Parathyroid adenoma (tissue), 2 donors: ENCODE measurements around the gene PNMA6E.
"Not testable (repeated sequence)": the region's sequence is repeated elsewhere in the genome, so short reads cannot be mapped to it uniquely, and the experiment has no call there.

Source experiments
- H2AFZ ChIP-seq: fragments of 300-600 bp; sonication (generic); one replicate; pipeline ENCODE4 v1.7.0; 2017; ENCODE audit warnings: antibody characterized with exemption, mild to moderate bottlenecking
- H3K27ac ChIP-seq: fragments of 300-600 bp; sonication (generic); one replicate; pipeline ENCODE4 v1.7.0; 2017
- H3K27me3 ChIP-seq: fragments of 300-600 bp; sonication (generic); one replicate; pipeline ENCODE4 v1.7.0; 2017; ENCODE audit warnings: low read length; ENCODE audit not compliant: control insufficient read depth, insufficient read depth
- H3K36me3 ChIP-seq: fragments of 300-600 bp; sonication (generic); one replicate; pipeline ENCODE4 v1.7.0; 2017; ENCODE audit warnings: low read length; ENCODE audit not compliant: control insufficient read depth, insufficient read depth
- H3K4me1 ChIP-seq: fragments of 300-600 bp; sonication (generic); one replicate; pipeline ENCODE4 v1.7.0; 2017; ENCODE audit warnings: control low read depth
- H3K4me2 ChIP-seq: fragments of 300-600 bp; sonication (generic); one replicate; pipeline ENCODE4 v1.7.0; 2017; ENCODE audit warnings: low read length
- H3K4me3 ChIP-seq: fragments of 300-600 bp; sonication (generic); one replicate; pipeline ENCODE4 v1.7.0; 2017; ENCODE audit warnings: low read depth, low read length
- H3K79me2 ChIP-seq: fragments of 300-600 bp; sonication (generic); one replicate; pipeline ENCODE4 v1.7.0; 2017; ENCODE audit warnings: control low read depth
- H3K9ac ChIP-seq: fragments of 300-600 bp; sonication (generic); one replicate; pipeline ENCODE4 v1.7.0; 2017; ENCODE audit warnings: mild to moderate bottlenecking
- H3K9me3 ChIP-seq: fragments of 300-600 bp; sonication (generic); one replicate; pipeline ENCODE4 v1.7.0; 2017; ENCODE audit warnings: low read length; ENCODE audit not compliant: control insufficient read depth
- TF ChIP-seq, protein P1 (sequence below): fragments of 300-600 bp; sonication (generic); IDR thresholded peaks from one replicate; pipeline ENCODE4 v1.7.0; 2017; ENCODE audit warnings: antibody characterized with exemption, mild to moderate bottlenecking
- donor health status: primary hyperparathyroidism.

PNMA6E gene

DNA sequence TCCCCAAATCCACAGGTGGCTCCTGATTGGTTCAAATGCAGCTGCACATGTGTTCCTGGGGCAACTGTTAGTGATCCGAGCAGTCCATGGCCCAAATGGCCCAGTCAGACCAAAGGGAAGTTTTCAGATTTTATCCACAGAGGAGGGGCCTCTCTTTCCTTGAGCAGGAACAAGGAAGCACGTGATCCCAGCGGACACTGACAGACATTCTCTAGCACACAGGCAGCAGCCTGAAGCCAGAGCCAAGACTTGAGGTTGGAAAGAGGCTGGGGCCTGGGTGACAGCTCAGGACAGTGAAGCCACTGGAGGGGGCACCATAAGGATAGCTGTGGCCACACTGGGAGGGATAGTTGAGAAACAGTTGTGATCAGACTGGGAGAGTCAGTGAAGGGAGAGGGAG, 6.6 kb upstream of the PNMA6E start:
- H2AFZ ChIP-seq, result no peak overlapping the region
- H3K79me2 ChIP-seq, result no peaks in the 10 kb centered on the region
- H3K27ac ChIP-seq, result no peak overlapping the region
- TF ChIP-seq, protein P1, sequence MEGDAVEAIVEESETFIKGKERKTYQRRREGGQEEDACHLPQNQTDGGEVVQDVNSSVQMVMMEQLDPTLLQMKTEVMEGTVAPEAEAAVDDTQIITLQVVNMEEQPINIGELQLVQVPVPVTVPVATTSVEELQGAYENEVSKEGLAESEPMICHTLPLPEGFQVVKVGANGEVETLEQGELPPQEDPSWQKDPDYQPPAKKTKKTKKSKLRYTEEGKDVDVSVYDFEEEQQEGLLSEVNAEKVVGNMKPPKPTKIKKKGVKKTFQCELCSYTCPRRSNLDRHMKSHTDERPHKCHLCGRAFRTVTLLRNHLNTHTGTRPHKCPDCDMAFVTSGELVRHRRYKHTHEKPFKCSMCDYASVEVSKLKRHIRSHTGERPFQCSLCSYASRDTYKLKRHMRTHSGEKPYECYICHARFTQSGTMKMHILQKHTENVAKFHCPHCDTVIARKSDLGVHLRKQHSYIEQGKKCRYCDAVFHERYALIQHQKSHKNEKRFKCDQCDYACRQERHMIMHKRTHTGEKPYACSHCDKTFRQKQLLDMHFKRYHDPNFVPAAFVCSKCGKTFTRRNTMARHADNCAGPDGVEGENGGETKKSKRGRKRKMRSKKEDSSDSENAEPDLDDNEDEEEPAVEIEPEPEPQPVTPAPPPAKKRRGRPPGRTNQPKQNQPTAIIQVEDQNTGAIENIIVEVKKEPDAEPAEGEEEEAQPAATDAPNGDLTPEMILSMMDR, result no peak
- no peaks in the 10 kb centered on the region for H3K27me3 ChIP-seq
- no peaks in the 10 kb centered on the region for H3K36me3 ChIP-seq
- no peak overlapping the region for H3K9ac ChIP-seq
- no peak overlapping the region for H3K4me3 ChIP-seq
- H3K4me1 ChIP-seq, result no peaks in the 10 kb centered on the region
- no peaks in the 10 kb centered on the region for H3K9me3 ChIP-seq
- no peak overlapping the region for H3K4me2 ChIP-seq

GRCh38 chrX:153406903-153407302, 5.8 kb upstream of the PNMA6E start:
- TF ChIP-seq, protein P1, result no peak
- H3K9ac ChIP-seq, result no peak overlapping the region

GRCh38 chrX:153406011-153406410, 4.9 kb upstream of the PNMA6E start:
- H3K4me1 ChIP-seq, result no peaks in the 10 kb centered on the region
- H3K4me2 ChIP-seq, result no peak overlapping the region
- H3K4me3 ChIP-seq, result no peak overlapping the region
- no peak overlapping the region for H3K9ac ChIP-seq
- TF ChIP-seq, protein P1, result no peak
- no peaks in the 10 kb centered on the region for H3K9me3 ChIP-seq
- no peaks in the 10 kb centered on the region for H3K27me3 ChIP-seq
- H3K36me3 ChIP-seq, result no peaks in the 10 kb centered on the region
- no peaks in the 10 kb centered on the region for H3K79me2 ChIP-seq
- H2AFZ ChIP-seq, result no peak overlapping the region
- no peak overlapping the region for H3K27ac ChIP-seq

More at GRCh38 chrX:153406903-153407302, 5.8 kb upstream of the PNMA6E start:
- H3K4me2 ChIP-seq, result no peak overlapping the region
- H3K4me3 ChIP-seq, result no peak overlapping the region
- H3K4me1 ChIP-seq, result no peaks in the 10 kb centered on the region
- H3K9me3 ChIP-seq, result no peaks in the 10 kb centered on the region
- H2AFZ ChIP-seq, result no peak overlapping the region
- H3K79me2 ChIP-seq, result no peaks in the 10 kb centered on the region
- H3K27ac ChIP-seq, result no peak overlapping the region
- H3K27me3 ChIP-seq, result no peaks in the 10 kb centered on the region
- no peaks in the 10 kb centered on the region for H3K36me3 ChIP-seq

DNA sequence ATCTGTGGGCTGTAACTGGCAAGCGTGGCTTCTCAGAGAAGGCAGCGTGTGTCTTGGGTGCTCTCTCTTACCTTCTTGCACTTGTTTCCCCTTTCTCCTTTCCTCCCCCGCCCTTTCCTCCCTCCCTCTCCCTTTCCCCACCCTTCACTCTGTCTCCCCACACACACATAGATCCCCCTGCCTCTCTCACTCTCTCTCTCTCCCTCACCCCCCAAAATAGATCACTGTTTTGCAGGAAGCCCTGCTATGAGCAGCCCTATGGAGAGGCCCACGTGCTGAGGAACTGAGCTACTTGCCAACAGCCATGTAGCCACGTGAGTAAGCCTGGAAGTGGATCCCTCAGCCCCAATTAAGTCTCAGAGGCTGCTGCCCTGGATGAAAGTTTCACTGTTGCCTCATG, 4.3 kb upstream of the PNMA6E start:
- Histone ChIP-seq H3K27ac (no peak overlapping the region), H3K9me3 (no peaks in the 10 kb centered on the region), H3K4me2 (no peak overlapping the region), H3K4me3 (no peak overlapping the region), H2AFZ (no peak overlapping the region), H3K36me3 (no peaks in the 10 kb centered on the region), H3K4me1 (no peaks in the 10 kb centered on the region), H3K79me2 (no peaks in the 10 kb centered on the region), H3K27me3 (no peaks in the 10 kb centered on the region), H3K9ac (no peak overlapping the region)
- TF ChIP-seq, protein P1, result no peak

DNA sequence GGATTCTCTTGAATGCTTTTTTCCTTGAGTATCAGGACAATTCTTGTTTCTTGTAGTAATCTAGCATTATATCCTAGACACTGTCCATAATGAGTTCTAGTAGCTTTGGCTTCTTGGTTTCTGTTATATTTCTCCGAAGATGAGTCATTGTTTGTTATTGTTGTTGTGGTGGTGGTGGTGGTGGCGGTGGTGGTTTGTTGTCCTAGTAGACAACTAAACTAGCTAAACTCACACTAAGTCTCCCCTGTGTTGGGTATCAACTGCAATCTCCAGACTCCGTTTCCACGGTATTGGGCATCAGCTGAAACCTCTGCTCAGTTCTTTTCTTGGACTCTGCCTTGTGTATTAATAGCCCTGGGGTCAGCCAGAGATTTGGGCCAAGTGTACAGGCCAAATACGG, 3.2 kb upstream of the PNMA6E start:
- H3K4me2 ChIP-seq, H3K4me1 ChIP-seq, H3K79me2 ChIP-seq, H3K9ac ChIP-seq, H2AFZ ChIP-seq, H3K4me3 ChIP-seq, H3K9me3 ChIP-seq, H3K27me3 ChIP-seq, H3K36me3 ChIP-seq, H3K27ac ChIP-seq: not testable (repeated sequence)
